ENCODE results near the gene ZNF630.
"Not testable (repeated sequence)": the region's sequence is repeated elsewhere in the genome, so short reads cannot be mapped to it uniquely, and the experiment has no call there.

ZNF630 gene

DNA sequence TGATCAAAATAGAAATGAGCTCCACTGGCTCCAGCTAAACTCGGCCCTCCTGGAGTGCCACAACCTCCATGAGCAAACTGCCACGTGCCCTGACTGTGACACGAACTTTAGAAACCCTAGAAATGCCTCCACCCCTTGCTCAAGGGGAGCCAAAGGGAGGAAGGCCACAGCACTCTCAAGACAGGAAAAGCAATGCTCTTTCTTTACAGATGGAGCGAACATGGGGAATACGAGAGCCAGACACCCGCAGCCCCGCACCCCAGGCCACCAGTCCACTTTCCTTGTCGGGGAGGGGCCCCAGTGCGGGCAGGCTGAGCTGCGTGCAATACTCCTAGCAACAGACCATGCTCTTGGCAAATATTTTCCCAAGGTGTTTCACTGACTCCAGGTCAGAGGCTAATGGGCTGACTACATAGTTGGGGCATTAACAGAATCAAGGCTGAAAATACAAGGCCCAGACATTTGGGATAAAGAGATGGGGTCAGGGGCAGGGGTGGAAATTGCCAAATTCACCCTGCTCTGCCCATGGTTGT lies 40.7 kb downstream of the ZNF630 start:
- H3K27me3 ChIP-seq (ENCODE audit: control insufficient read depth in 2 of 2, insufficient read depth in 2 of 2, low read length in 2 of 2); H3K36me3 ChIP-seq (ENCODE audit: control insufficient read depth in 2 of 2, insufficient read depth in 2 of 2, low read length in 2 of 2); H3K9ac ChIP-seq (ENCODE audit: low read depth in 1 of 2, low read length in 2 of 2); H3K9me3 ChIP-seq (ENCODE audit: control insufficient read depth in 2 of 2, low read length in 2 of 2); H3K4me3 ChIP-seq (ENCODE audit: low read length in 2 of 2); H3K4me1 ChIP-seq (ENCODE audit: control insufficient read depth in 2 of 2, insufficient read depth in 2 of 2, low read length in 2 of 2); H3K27ac ChIP-seq (ENCODE audit: low read depth in 2 of 2, low read length in 2 of 2): not testable (repeated sequence)

DNA sequence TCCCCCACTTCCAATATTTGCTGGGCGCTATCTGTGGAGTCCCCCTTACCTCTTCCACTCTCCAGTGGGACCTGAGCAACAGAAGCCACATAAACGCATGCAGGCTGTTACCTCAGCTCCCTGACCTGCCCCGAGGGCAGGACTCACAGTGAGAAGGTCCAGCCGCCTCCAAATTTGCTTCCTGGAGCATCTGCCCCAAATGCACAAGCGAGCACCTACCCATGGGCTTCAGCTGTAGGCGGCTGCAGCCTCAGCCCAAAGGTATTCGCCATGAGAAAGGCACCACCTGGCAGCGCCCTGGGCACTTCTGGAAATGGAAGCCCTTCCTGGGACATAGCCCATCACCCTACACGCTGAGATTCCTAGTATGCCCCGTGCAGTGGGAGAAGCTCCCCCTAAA lies 41.2 kb downstream of the ZNF630 start:
- no peaks in the 10 kb centered on the region for H3K27me3 ChIP-seq (ENCODE audit: control insufficient read depth in 2 of 2, insufficient read depth in 2 of 2, low read length in 2 of 2)
- no peaks in the 10 kb centered on the region for H3K9me3 ChIP-seq (ENCODE audit: control insufficient read depth in 2 of 2, low read length in 2 of 2)
- H3K36me3 ChIP-seq (ENCODE audit: control insufficient read depth in 2 of 2, insufficient read depth in 2 of 2, low read length in 2 of 2): no peaks in the 10 kb centered on the region
- H3K4me3 ChIP-seq (ENCODE audit: low read length in 2 of 2): no peak overlapping the region
- H3K27ac ChIP-seq (ENCODE audit: low read depth in 2 of 2, low read length in 2 of 2): no peak overlapping the region
- peaks cover 0 to 3% of the 10 kb centered on the region in 2 donors for H3K4me1 ChIP-seq (ENCODE audit: control insufficient read depth in 2 of 2, insufficient read depth in 2 of 2, low read length in 2 of 2)
- no peak overlapping the region for H3K9ac ChIP-seq (ENCODE audit: low read depth in 1 of 2, low read length in 2 of 2)

GRCh38 chrX:48028091-48028490 lies 43.3 kb downstream of the ZNF630 start:
- peaks cover 0 to 3% of the 10 kb centered on the region in 2 donors for H3K4me1 ChIP-seq (ENCODE audit: control insufficient read depth in 2 of 2, insufficient read depth in 2 of 2, low read length in 2 of 2)
- H3K27ac ChIP-seq (ENCODE audit: low read depth in 2 of 2, low read length in 2 of 2): no peak overlapping the region
- H3K36me3 ChIP-seq (ENCODE audit: control insufficient read depth in 2 of 2, insufficient read depth in 2 of 2, low read length in 2 of 2): no peaks in the 10 kb centered on the region
- H3K9ac ChIP-seq (ENCODE audit: low read depth in 1 of 2, low read length in 2 of 2): no peak overlapping the region
- H3K27me3 ChIP-seq (ENCODE audit: control insufficient read depth in 2 of 2, insufficient read depth in 2 of 2, low read length in 2 of 2): no peaks in the 10 kb centered on the region
- no peak overlapping the region for H3K4me3 ChIP-seq (ENCODE audit: low read length in 2 of 2)
- no peaks in the 10 kb centered on the region for H3K9me3 ChIP-seq (ENCODE audit: control insufficient read depth in 2 of 2, low read length in 2 of 2)

- H3K36me3 ChIP-seq (ENCODE audit: control insufficient read depth in 2 of 2, insufficient read depth in 2 of 2, low read length in 2 of 2); H3K4me3 ChIP-seq (ENCODE audit: low read length in 2 of 2); H3K9me3 ChIP-seq (ENCODE audit: control insufficient read depth in 2 of 2, low read length in 2 of 2); H3K27ac ChIP-seq (ENCODE audit: low read depth in 2 of 2, low read length in 2 of 2); H3K27me3 ChIP-seq (ENCODE audit: control insufficient read depth in 2 of 2, insufficient read depth in 2 of 2, low read length in 2 of 2); H3K9ac ChIP-seq (ENCODE audit: low read depth in 1 of 2, low read length in 2 of 2); H3K4me1 ChIP-seq (ENCODE audit: control insufficient read depth in 2 of 2, insufficient read depth in 2 of 2, low read length in 2 of 2): not testable (repeated sequence)
Observed at GRCh38 chrX:48027545-48027944, 43.9 kb downstream of the ZNF630 start.

DNA sequence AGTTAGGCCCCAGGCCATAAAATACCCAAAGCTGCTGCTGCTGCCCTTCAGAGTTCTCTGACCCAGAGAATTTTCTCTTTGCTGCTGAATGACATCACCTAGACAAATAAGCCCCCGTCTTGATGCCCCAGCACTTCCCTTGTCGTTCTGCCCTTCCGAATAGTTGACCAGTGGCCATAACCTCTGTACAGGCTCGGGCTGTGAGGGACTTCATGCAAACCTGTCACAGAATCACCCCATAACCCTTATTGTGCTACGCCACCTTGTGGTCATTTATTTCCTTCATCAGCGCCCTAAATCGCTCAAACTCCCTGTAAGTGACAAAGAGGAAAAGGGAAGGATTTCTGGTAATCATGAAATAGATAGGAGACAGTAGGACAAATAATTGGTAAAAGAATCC lies 45.9 kb downstream of the ZNF630 start:
- H3K4me1 ChIP-seq (ENCODE audit: control insufficient read depth in 2 of 2, insufficient read depth in 2 of 2, low read length in 2 of 2): peaks cover 0 to 3% of the 10 kb centered on the region in 2 donors
- no peak overlapping the region for H3K9ac ChIP-seq (ENCODE audit: low read depth in 1 of 2, low read length in 2 of 2)
- no peaks in the 10 kb centered on the region for H3K36me3 ChIP-seq (ENCODE audit: control insufficient read depth in 2 of 2, insufficient read depth in 2 of 2, low read length in 2 of 2)
- H3K27ac ChIP-seq (ENCODE audit: low read depth in 2 of 2, low read length in 2 of 2): no peak overlapping the region
- no peak overlapping the region for H3K4me3 ChIP-seq (ENCODE audit: low read length in 2 of 2)
- no peaks in the 10 kb centered on the region for H3K9me3 ChIP-seq (ENCODE audit: control insufficient read depth in 2 of 2, low read length in 2 of 2)
- H3K27me3 ChIP-seq (ENCODE audit: control insufficient read depth in 2 of 2, insufficient read depth in 2 of 2, low read length in 2 of 2): no peaks in the 10 kb centered on the region

DNA sequence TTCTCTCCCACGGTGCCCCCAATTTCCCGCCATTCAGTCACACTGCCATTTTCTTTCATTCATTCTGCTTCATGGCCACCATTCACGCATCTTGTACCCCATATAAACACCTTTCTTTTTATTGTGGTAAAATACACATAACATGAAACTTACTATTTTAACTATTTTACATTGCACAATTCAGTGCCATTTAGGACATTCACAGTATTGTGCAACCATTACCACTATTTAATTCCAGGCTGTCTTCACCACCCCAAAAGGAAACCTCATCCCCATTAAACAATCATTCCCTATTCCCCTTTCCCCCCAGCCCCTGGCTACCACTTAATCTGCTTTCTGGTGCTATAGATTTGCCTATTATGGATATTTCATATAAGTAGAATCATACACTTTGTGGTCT lies 48.7 kb downstream of the ZNF630 start:
- H3K4me3 ChIP-seq (ENCODE audit: low read length in 2 of 2): no peak overlapping the region
- H3K9me3 ChIP-seq (ENCODE audit: control insufficient read depth in 2 of 2, low read length in 2 of 2): no peaks in the 10 kb centered on the region
- H3K27ac ChIP-seq (ENCODE audit: low read depth in 2 of 2, low read length in 2 of 2): no peak overlapping the region
- no peak overlapping the region for H3K9ac ChIP-seq (ENCODE audit: low read depth in 1 of 2, low read length in 2 of 2)
- no peaks in the 10 kb centered on the region for H3K27me3 ChIP-seq (ENCODE audit: control insufficient read depth in 2 of 2, insufficient read depth in 2 of 2, low read length in 2 of 2)
- no peaks in the 10 kb centered on the region for H3K36me3 ChIP-seq (ENCODE audit: control insufficient read depth in 2 of 2, insufficient read depth in 2 of 2, low read length in 2 of 2)
- peaks cover 0 to 3% of the 10 kb centered on the region in 2 donors for H3K4me1 ChIP-seq (ENCODE audit: control insufficient read depth in 2 of 2, insufficient read depth in 2 of 2, low read length in 2 of 2)

DNA sequence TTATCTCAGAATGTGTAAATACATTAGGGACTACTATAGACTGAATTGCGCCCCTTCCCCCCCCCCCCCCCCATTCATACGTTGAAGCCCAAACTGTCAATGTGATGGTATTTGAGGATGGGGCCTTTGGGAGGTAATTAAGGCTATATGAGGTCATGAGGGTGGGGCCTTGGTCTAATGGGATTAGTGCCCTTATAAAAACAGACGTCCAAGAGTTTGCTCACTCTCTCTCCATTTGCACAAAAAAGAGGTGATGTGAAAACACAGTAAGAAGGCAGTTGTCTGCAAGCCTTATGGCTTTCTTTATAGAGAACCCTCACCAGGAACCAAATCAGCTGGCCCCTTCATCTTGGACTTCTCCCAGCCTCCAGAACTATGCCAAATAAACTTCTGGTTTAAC lies 49.3 kb downstream of the ZNF630 start:
- Histone ChIP-seq H3K4me3 (ENCODE audit: low read length in 2 of 2) (peak overlapping the region in 1 of 2 donors; percentile 91), H3K27ac (ENCODE audit: low read depth in 2 of 2, low read length in 2 of 2) (no peak overlapping the region), H3K9ac (ENCODE audit: low read depth in 1 of 2, low read length in 2 of 2) (no peak overlapping the region)

GRCh38 chrX:48021026-48021900 lies 50.2 kb downstream of the ZNF630 start:
- H3K27me3 ChIP-seq (ENCODE audit: control insufficient read depth in 2 of 2, insufficient read depth in 2 of 2, low read length in 2 of 2): no peaks in the 10 kb centered on the region
- H3K36me3 ChIP-seq (ENCODE audit: control insufficient read depth in 2 of 2, insufficient read depth in 2 of 2, low read length in 2 of 2): no peaks in the 10 kb centered on the region
- H3K4me1 ChIP-seq (ENCODE audit: control insufficient read depth in 2 of 2, insufficient read depth in 2 of 2, low read length in 2 of 2): peaks cover 0 to 3% of the 10 kb centered on the region in 2 donors
- H3K27ac ChIP-seq (ENCODE audit: low read depth in 2 of 2, low read length in 2 of 2): peak overlapping the region; percentile 76 to 80
- H3K9me3 ChIP-seq (ENCODE audit: control insufficient read depth in 2 of 2, low read length in 2 of 2): no peaks in the 10 kb centered on the region
- H3K4me3 ChIP-seq (ENCODE audit: low read length in 2 of 2): peak overlapping the region; percentile 71 to 91
- peak overlapping the region; percentile 61 to 90 for H3K9ac ChIP-seq (ENCODE audit: low read depth in 1 of 2, low read length in 2 of 2)

More for the DNA sequence above, 49.3 kb downstream of the ZNF630 start:
- Histone ChIP-seq H3K27me3 (ENCODE audit: control insufficient read depth in 2 of 2, insufficient read depth in 2 of 2, low read length in 2 of 2) (no peaks in the 10 kb centered on the region), H3K36me3 (ENCODE audit: control insufficient read depth in 2 of 2, insufficient read depth in 2 of 2, low read length in 2 of 2) (no peaks in the 10 kb centered on the region), H3K9me3 (ENCODE audit: control insufficient read depth in 2 of 2, low read length in 2 of 2) (no peaks in the 10 kb centered on the region), H3K4me1 (ENCODE audit: control insufficient read depth in 2 of 2, insufficient read depth in 2 of 2, low read length in 2 of 2) (peaks cover 0 to 3% of the 10 kb centered on the region in 2 donors)

DNA sequence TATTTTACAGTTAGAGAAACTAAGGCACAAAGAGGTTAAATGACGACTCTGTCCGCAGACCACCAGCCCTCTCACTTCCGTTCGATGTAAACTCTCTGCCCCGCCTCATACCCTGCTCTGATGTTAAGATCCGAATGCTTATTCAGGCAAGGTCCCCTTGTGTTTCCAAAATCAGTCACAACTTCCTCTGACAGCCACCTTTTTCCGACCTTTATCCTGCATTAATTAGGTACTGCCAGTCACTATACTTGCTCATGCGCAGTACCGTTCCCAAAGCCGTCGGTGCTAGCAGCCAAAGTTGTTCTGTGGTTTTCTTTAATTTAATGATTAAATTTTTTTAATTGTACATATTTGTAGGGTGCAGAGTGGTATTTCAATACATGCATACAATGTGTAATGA lies 51.0 kb downstream of the ZNF630 start:
- H3K9ac ChIP-seq (ENCODE audit: low read depth in 1 of 2, low read length in 2 of 2): not testable (repeated sequence)
- peak overlapping the region; percentile 71 to 91 for H3K4me3 ChIP-seq (ENCODE audit: low read length in 2 of 2)

DNA sequence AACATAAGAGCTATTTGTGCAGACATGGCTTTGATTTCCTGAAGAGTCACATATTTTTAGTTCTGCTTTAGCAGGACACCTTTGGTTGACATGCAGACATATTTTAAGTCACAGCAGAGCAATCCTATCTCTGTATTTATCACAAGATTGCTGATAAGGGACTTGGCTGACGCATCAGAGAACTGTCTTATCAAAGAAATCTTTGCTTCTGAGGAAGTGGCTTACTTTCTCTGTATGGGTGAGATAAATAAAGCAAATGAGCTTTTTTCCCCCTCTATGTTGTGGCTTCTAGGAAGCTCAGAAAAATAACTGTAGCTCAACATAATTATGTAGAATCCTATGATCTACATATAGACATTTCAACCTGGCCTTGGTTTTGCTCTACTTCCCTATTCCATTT lies 51.5 kb downstream of the ZNF630 start:
- H3K36me3 ChIP-seq (ENCODE audit: control insufficient read depth in 2 of 2, insufficient read depth in 2 of 2, low read length in 2 of 2); H3K4me3 ChIP-seq (ENCODE audit: low read length in 2 of 2); H3K4me1 ChIP-seq (ENCODE audit: control insufficient read depth in 2 of 2, insufficient read depth in 2 of 2, low read length in 2 of 2); H3K9ac ChIP-seq (ENCODE audit: low read depth in 1 of 2, low read length in 2 of 2); H3K9me3 ChIP-seq (ENCODE audit: control insufficient read depth in 2 of 2, low read length in 2 of 2); H3K27ac ChIP-seq (ENCODE audit: low read depth in 2 of 2, low read length in 2 of 2); H3K27me3 ChIP-seq (ENCODE audit: control insufficient read depth in 2 of 2, insufficient read depth in 2 of 2, low read length in 2 of 2): not testable (repeated sequence)

More for the DNA sequence above, 51.0 kb downstream of the ZNF630 start:
- H3K36me3 ChIP-seq (ENCODE audit: control insufficient read depth in 2 of 2, insufficient read depth in 2 of 2, low read length in 2 of 2); H3K27ac ChIP-seq (ENCODE audit: low read depth in 2 of 2, low read length in 2 of 2); H3K4me1 ChIP-seq (ENCODE audit: control insufficient read depth in 2 of 2, insufficient read depth in 2 of 2, low read length in 2 of 2); H3K9me3 ChIP-seq (ENCODE audit: control insufficient read depth in 2 of 2, low read length in 2 of 2); H3K27me3 ChIP-seq (ENCODE audit: control insufficient read depth in 2 of 2, insufficient read depth in 2 of 2, low read length in 2 of 2): not testable (repeated sequence)
